Thoracic aorta (tissue), 2 donors: Measurements from ENCODE around the gene RUVBL2. TPM values are rescaled to one million over a fixed set of nuclear protein-coding genes. Genes with fewer than 3 reads are reported as not detected.

ENCODE experiments used
- ATAC-seq: fragments of 150-250 bp; one replicate; pipeline ENCODE4 v1.8.0; 2017; ENCODE audit warnings: low read depth; ENCODE audit not compliant: insufficient number of reproducible peaks, low FRiP score
- DNase-seq: peaks from one replicate; pipeline ENCODE4 v3.0.0-alpha.2; 2020; ENCODE audit warnings: low spot score
- H3K27ac ChIP-seq, 2 donors: fragments of 200-600 bp; sonication (generic); 1 replicate in 1 of 2; 2 replicates in 1 of 2; pipeline ENCODE4 v1.5.1; 2016; ENCODE audit warnings: mild to moderate bottlenecking in 2 of 2, moderate library complexity in 2 of 2
- H3K27me3 ChIP-seq: fragments of 200-600 bp; sonication (generic); replicated peaks from 2 replicates; pipeline ENCODE4 v1.6.0; 2016; ENCODE audit warnings: mild to moderate bottlenecking; ENCODE audit not compliant: insufficient read depth
- H3K36me3 ChIP-seq: fragments of 200-600 bp; sonication (generic); one replicate; pipeline ENCODE4 v1.5.1; 2016
- H3K4me1 ChIP-seq, 2 donors: fragments of 200-600 bp; sonication (generic); 1 replicate in 1 of 2; 2 replicates in 1 of 2; pipeline versions ENCODE4 v1.5.1 to v1.6.0; 2016; ENCODE audit warnings: low read depth in 2 of 2, mild to moderate bottlenecking in 1 of 2; ENCODE audit not compliant: control insufficient read depth in 1 of 2
- H3K4me3 ChIP-seq: fragments of 200-600 bp; sonication (generic); 2 replicates; pipeline ENCODE4 v1.5.1; 2016; ENCODE audit warnings: mild to moderate bottlenecking
- H3K9me3 ChIP-seq: fragments of 200-600 bp; sonication (generic); 2 replicates; pipeline ENCODE4 v1.5.1; 2016
- total RNA-seq, 2 donors: library from RNA; depleted of rRNA; stranded (reverse); fragments of >200 nt; gene quantifications; one replicate each; pipeline versions ENCODE4 v1.1.0 to v1.2.3, GENCODE V29; 2016
- TF ChIP-seq, protein P1 (sequence below): fragments of 200-600 bp; sonication (generic); IDR thresholded peaks from one replicate; pipeline ENCODE4 v1.5.1; 2019; ENCODE audit warnings: antibody characterized with exemption

The RUVBL2 gene
- total RNA-seq, 2 donors from 2014 or later = 51.6 to 52.3 TPM

DNA sequence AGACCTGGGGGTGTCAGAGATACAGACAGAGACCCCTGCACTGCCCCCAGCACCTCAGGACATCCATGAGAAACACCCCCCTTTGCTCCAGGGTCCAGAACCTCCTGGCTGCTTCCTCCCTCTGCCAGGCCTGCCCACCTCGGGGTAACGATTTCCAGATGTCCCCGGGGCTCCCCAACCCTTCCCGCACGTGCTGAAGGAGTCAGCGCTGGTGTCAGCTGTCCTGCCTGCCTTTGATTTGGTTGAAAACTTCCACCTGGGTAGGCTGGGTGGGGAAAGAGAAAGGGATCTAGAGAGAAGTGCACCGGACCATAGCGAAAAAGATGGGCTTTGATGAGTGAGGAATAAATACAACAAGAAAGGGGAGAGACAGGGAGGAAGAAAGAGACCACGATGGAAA lies 65.4 kb downstream of the RUVBL2 start:
- TF ChIP-seq, protein P1, sequence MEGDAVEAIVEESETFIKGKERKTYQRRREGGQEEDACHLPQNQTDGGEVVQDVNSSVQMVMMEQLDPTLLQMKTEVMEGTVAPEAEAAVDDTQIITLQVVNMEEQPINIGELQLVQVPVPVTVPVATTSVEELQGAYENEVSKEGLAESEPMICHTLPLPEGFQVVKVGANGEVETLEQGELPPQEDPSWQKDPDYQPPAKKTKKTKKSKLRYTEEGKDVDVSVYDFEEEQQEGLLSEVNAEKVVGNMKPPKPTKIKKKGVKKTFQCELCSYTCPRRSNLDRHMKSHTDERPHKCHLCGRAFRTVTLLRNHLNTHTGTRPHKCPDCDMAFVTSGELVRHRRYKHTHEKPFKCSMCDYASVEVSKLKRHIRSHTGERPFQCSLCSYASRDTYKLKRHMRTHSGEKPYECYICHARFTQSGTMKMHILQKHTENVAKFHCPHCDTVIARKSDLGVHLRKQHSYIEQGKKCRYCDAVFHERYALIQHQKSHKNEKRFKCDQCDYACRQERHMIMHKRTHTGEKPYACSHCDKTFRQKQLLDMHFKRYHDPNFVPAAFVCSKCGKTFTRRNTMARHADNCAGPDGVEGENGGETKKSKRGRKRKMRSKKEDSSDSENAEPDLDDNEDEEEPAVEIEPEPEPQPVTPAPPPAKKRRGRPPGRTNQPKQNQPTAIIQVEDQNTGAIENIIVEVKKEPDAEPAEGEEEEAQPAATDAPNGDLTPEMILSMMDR = no peak
- ATAC-seq = no peak
- peaks cover 3 to 18% of the 10 kb centered on the region in 2 donors for H3K4me1 ChIP-seq
- H3K36me3 ChIP-seq = no peaks in the 10 kb centered on the region
- H3K27me3 ChIP-seq = no peaks in the 10 kb centered on the region
- H3K9me3 ChIP-seq = no peaks in the 10 kb centered on the region
- H3K4me3 ChIP-seq = no peak overlapping the region
- no peak for DNase-seq
- H3K27ac ChIP-seq = no peak overlapping the region

DNA sequence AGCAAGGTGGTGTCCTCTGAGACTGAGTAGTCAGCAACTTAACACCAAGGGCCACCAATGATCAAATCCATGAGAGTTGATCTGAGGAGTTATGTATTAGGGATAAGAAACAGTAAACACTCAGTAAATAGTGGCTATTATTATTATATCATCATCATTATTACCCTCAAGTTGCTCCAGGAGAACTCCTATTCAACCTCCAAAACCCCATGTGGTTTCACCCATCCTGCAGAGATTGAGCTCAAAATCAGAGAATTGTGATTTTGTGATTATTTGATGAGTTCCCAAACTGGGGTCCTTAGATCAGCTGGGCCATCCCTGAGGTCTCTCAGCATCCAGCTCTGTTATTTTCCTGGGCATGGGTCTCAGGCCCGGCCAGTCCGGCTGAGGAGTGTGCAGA lies 67.3 kb downstream of the RUVBL2 start:
- peaks cover 3 to 18% of the 10 kb centered on the region in 2 donors for H3K4me1 ChIP-seq
- H3K9me3 ChIP-seq = no peaks in the 10 kb centered on the region
- no peak for DNase-seq
- no peak overlapping the region for H3K27ac ChIP-seq
- TF ChIP-seq, protein P1 = no peak
- no peaks in the 10 kb centered on the region for H3K27me3 ChIP-seq
- H3K36me3 ChIP-seq = no peaks in the 10 kb centered on the region
- ATAC-seq = no peak
- H3K4me3 ChIP-seq = no peak overlapping the region

- Histone ChIP-seq H3K4me1 (peaks cover 3 to 17% of the 10 kb centered on the region in 2 donors), H3K27me3 (no peaks in the 10 kb centered on the region), H3K4me3 (no peak overlapping the region), H3K27ac (no peak overlapping the region), H3K36me3 (no peaks in the 10 kb centered on the region), H3K9me3 (no peaks in the 10 kb centered on the region)
- no peak for ATAC-seq
- TF ChIP-seq, protein P1 = no peak
- DNase-seq = no peak
These were observed 67.8 kb downstream of the RUVBL2 start for GRCh38 chr19:49061445-49061844.

DNA sequence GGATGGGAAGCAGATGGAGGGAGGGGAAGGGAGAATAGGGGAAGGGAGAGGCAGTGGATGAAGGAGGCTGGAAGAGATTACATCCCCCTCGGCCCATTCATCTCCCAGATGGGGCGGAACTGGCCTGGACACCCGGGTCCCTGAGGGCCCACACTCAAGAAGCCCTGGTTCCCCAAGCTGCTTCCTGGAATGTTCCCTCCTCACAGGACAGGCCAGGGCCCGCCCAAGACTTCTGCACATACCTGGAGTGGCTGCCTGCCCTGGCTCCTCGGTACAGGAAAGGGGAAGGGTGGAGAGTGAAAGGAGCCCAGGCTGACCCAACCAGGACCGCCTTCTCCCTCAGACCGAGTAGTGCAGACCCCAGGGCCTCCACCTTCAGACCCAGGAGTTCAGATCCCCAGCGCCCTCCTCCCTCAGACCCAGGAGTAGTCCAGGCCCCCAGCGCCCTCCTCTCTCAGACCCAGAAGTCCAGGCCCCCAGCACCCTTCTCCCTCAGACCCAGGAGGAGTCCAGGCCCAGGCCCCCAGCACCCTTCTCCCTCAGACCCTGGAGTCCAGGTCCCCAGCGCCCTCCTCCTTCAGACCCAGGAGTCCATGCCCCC lies 70.4 kb downstream of the RUVBL2 start:
- Histone ChIP-seq H3K9me3 (no peaks in the 10 kb centered on the region), H3K4me3 (no peak overlapping the region), H3K36me3 (no peaks in the 10 kb centered on the region), H3K27me3 (no peaks in the 10 kb centered on the region), H3K27ac (no peak overlapping the region), H3K4me1 (no peaks in the 10 kb centered on the region)
- DNase-seq = no peak
- ATAC-seq = no peak
- TF ChIP-seq, protein P1 = no peak

DNA sequence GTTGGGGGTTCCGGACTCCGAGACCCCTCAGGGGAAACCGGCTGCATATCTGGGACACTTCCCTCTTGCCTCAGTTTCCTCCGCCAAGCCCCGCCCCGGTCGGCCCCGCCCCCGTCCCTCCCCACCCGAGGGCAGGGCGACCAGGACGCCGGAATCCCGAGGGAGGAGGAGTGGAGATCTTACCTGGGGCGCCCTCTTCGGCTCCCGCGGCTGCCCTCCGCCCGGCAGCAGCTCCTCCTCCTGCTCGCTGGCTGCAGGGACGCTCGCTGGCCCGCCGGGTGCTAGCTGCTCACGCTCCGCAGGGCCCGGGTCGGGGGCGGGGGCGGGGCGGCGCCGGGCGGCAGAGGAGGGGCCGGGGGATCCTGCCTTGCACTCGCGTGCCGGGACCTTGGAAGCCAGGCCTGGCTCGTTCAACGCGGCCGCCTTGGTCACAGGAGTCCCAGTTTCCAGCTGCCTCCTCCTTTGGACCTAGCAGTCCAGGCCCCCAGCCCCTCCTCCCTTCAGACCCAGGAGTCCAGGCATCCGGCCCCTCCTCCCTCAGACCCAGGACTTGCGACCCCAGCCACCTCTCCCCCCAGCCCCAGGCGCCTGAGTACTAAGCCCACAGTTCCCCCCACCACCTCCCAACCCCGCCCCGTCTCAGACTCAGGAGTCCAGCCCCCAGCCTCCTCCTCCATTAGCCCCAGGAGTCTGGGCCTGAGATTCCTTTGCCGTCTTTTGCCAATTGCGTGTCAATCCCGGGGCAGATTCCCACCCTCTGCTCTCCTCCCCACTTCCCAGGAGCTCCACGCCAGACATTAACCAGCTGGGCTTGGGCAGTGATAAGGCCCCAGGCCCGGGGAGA lies 71.3 kb downstream of the RUVBL2 start, which contains the start of gene NTF4:
Gene NTF4, minus strand, starts transcription at position 51 of the 844 bp plus-strand sequence. CDS start 2,821 bp downstream, outside the sequence.
- Histone ChIP-seq H3K4me3 (peak within 1 kb of the TSS; percentile 43), H3K27me3 (no peaks in the 10 kb centered on the region)
- no peak for ATAC-seq

More for the DNA sequence above, 71.3 kb downstream of the RUVBL2 start, which contains the start of gene NTF4:
- no peaks in the 10 kb centered on the region for H3K4me1 ChIP-seq
- H3K9me3 ChIP-seq = no peaks in the 10 kb centered on the region
- H3K36me3 ChIP-seq = no peaks in the 10 kb centered on the region
- TF ChIP-seq, protein P1 = no peak
- no peak within 1 kb of the TSS for H3K27ac ChIP-seq
- DNase-seq = no peak
